Fibroblast of the aortic adventitia (primary cell): Measurements from ENCODE around the gene NR1D2. TPM values are rescaled to one million over a fixed set of nuclear protein-coding genes. Genes with fewer than 3 reads are reported as not detected.
A peak's percentile ranks its signal among the peaks of the same experiment; 100 is the strongest.
"Not testable (repeated sequence)": the region's sequence is repeated elsewhere in the genome, so short reads cannot be mapped to it uniquely, and the experiment has no call there.

Experiments used
- DNase-seq: peaks from one replicate; pipeline ENCODE4 v3.0.0-alpha.2; 2010; ENCODE audit warnings: low read depth
- H3K4me3 ChIP-seq: 2 replicates; pipeline ENCODE4 v1.5.1; 2011; ENCODE audit warnings: low read depth, mild to moderate bottlenecking, control low read depth, low read length, moderate library complexity
- total RNA-seq: library from RNA; depleted of rRNA; stranded (reverse); fragments of >200 nt; gene quantifications from 2 replicates; pipeline ENCODE4 v1.2.3, GENCODE V29; 2012; ENCODE audit warnings: low replicate concordance
- TF ChIP-seq, protein P1 (sequence below): IDR thresholded peaks from 2 replicates; pipeline ENCODE4 v1.5.1; 2011; ENCODE audit warnings: mild to moderate bottlenecking, low read length, control low read depth, inconsistent platforms; ENCODE audit not compliant: insufficient read depth

NR1D2 gene
- total RNA-seq, 1 donor = 77.3 TPM

GRCh38 chr3:23913873-23914743 lies 31.0 kb upstream of the NR1D2 start:
- no peak for DNase-seq
- H3K4me3 ChIP-seq = no peak overlapping the region
- TF ChIP-seq, protein P1, sequence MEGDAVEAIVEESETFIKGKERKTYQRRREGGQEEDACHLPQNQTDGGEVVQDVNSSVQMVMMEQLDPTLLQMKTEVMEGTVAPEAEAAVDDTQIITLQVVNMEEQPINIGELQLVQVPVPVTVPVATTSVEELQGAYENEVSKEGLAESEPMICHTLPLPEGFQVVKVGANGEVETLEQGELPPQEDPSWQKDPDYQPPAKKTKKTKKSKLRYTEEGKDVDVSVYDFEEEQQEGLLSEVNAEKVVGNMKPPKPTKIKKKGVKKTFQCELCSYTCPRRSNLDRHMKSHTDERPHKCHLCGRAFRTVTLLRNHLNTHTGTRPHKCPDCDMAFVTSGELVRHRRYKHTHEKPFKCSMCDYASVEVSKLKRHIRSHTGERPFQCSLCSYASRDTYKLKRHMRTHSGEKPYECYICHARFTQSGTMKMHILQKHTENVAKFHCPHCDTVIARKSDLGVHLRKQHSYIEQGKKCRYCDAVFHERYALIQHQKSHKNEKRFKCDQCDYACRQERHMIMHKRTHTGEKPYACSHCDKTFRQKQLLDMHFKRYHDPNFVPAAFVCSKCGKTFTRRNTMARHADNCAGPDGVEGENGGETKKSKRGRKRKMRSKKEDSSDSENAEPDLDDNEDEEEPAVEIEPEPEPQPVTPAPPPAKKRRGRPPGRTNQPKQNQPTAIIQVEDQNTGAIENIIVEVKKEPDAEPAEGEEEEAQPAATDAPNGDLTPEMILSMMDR = no peak

- TF ChIP-seq, protein P1 = no peak
- peak overlapping the region; percentile 91 for H3K4me3 ChIP-seq
- DNase-seq = peak; percentile 46
These were observed 29.5 kb upstream of the NR1D2 start for GRCh38 chr3:23915537-23916108.

DNA sequence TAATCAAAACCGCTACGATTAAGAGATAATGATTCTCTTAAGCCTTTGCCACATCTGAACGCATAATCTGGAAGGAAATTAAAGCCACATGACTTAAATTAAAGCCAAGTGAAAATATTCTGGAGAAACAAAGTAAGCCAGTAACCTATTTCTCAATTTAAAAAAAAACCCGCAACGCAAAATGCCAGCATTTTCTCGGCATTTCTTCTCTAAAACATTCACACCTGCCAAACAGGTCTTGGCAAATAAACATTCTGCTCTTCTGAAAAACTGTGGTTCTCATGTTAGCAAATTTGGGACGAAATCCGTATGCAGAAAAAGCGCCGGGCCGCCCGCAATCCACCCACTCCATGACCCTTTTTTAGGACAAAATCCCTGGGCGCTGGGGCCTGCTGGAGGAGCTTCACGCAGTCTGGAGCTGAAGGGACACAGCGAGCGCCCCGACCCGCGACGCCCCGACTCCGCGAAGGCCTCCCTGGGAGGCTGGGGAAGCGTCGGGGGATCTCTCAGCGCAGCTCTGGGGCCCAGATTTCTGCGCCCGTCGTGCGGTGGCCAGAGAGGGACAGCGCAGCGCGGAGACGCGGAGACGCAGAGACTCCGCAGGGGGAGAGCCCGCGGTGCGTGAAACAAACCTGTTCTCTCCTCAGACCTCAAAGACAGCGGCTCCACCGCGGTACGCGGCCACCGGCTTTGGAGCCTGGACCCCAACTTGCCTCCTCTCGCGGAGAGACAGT lies 28.8 kb upstream of the NR1D2 start:
- DNase-seq = peak; percentile 33
- peak overlapping the region; percentile 91 for H3K4me3 ChIP-seq
- TF ChIP-seq, protein P1 = no peak

GRCh38 chr3:23916886-23917678 lies 28.0 kb upstream of the NR1D2 start, which contains the start of the genes NKIRAS1 and RPL15:
Gene NKIRAS1, minus strand, starts transcription at chr3:23916990. Its CDS starts 6,086 bp downstream, at chr3:23910904.
Gene RPL15, plus strand, starts transcription at chr3:23917132. Its CDS starts 728 bp downstream, at chr3:23917860.
- DNase-seq = peak; percentile 96
- TF ChIP-seq, protein P1 = peak; percentile 73
- peak within 1 kb of the TSS; percentile 91 for H3K4me3 ChIP-seq

GRCh38 chr3:23917679-23918303 lies 27.3 kb upstream of the NR1D2 start:
- peak overlapping the region; percentile 91 for H3K4me3 ChIP-seq
- peak; percentile 40 for DNase-seq

DNA sequence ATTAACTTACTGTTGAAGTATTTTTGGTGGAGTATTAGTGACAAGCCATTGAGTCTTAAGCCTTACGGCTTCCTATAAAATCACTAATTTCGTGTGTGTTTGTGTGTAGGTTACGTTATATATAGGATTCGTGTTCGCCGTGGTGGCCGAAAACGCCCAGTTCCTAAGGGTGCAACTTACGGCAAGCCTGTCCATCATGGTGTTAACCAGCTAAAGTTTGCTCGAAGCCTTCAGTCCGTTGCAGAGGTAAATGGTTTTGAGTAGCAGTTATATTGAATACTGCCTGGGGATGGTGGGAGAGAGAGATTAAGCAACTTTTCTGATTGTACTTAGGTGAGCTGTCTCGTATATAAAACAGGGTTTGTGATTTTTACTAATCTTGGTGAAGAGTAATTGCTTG lies 26.8 kb upstream of the NR1D2 start:
- not testable (repeated sequence) for DNase-seq
- H3K4me3 ChIP-seq = peak overlapping the region; percentile 91

DNA sequence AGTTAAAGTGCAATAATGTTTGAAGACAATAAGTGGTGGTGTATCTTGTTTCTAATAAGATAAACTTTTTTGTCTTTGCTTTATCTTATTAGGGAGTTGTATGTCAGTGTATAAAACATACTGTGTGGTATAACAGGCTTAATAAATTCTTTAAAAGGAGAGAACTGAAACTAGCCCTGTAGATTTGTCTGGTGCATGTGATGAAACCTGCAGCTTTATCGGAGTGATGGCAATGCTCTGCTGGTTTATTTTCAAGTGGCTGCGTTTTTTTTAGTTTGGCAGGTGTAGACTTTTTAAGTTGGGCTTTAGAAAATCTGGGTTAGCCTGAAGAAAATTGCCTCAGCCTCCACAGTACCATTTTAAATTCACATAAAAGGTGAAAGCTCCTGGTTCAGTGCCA lies 25.5 kb upstream of the NR1D2 start:
- TF ChIP-seq, protein P1 = no peak
- no peak for DNase-seq
- no peak overlapping the region for H3K4me3 ChIP-seq
